ENCODE data around the gene SEMA5A. TPM values are rescaled to one million over a fixed set of nuclear protein-coding genes. Genes with fewer than 3 reads are reported as not detected.

The SEMA5A gene
- total and polyA plus RNA-seq, 2 of the 8 experiments (the other 6 are each of a cell fraction or from before 2014, with no cell fraction given) = 5.3 to 8.9 TPM

- DNase-seq (ENCODE audit: low read depth in 1 of 2, low spot score in 2 of 2) (no peak), FAIRE-seq (no peak)
- Histone ChIP-seq H2BK12ac (ENCODE audit: low read depth, low read length) (no peak overlapping the region), H2BK120ac (replicated peaks; ENCODE audit: low read depth, low read length) (no peak overlapping the region), H3K23ac (ENCODE audit: insufficient read length) (no peak overlapping the region), H3K4ac (replicated peaks; ENCODE audit: insufficient read length, low read depth, low read length) (no peak overlapping the region), H3K36me3 (ENCODE audit: control insufficient read depth in 2 of 4, insufficient read depth in 4 of 4, low read length in 3 of 4) (no peaks in the 10 kb centered on the region), H3K9ac (replicated peaks in 1 of 4; ENCODE audit: extremely low read depth in 1 of 4, low read depth in 3 of 4, low read length in 3 of 4) (no peak overlapping the region), H3K18ac (ENCODE audit: extremely low read depth, low read length) (no peak overlapping the region), H3K27me3 (replicated peaks in 1 of 4; ENCODE audit: control insufficient read depth in 3 of 4, extremely low read depth in 1 of 4, insufficient read depth in 3 of 4, low read length in 3 of 4) (no peaks in the 10 kb centered on the region), H2AFZ (ENCODE audit: low read length) (no peak overlapping the region), H3K23me2 (ENCODE audit: low read depth, low read length) (no peaks in the 10 kb centered on the region), H3K4me2 (ENCODE audit: insufficient read depth in 1 of 2, low read depth in 2 of 2, low read length in 2 of 2) (no peak overlapping the region), H3K56ac (replicated peaks; ENCODE audit: insufficient read length, low read depth, low read length) (no peak overlapping the region), H4K8ac (ENCODE audit: extremely low read depth, insufficient read depth, low read length) (no peak overlapping the region), H4K5ac (ENCODE audit: insufficient read length, low read depth, low read length) (no peak overlapping the region), H4K91ac (replicated peaks; ENCODE audit: insufficient read length, low read length) (no peak overlapping the region), H3K4me1 (replicated peaks in 1 of 4; ENCODE audit: control insufficient read depth in 3 of 4, insufficient read depth in 4 of 4, low read length in 3 of 4) (no peaks in the 10 kb centered on the region), H2BK20ac (ENCODE audit: low read length) (no peak overlapping the region), H3K4me3 (ENCODE audit: extremely low read depth in 1 of 4, insufficient read depth in 2 of 4, low read depth in 3 of 4, low read length in 4 of 4) (no peak overlapping the region), H2AK5ac (ENCODE audit: low read depth, low read length) (no peak overlapping the region), H3K79me2 (ENCODE audit: control insufficient read depth in 1 of 2, insufficient read depth in 2 of 2, low read length in 2 of 2) (no peaks in the 10 kb centered on the region), H2BK5ac (ENCODE audit: low read depth, low read length) (no peak overlapping the region), H3K27ac (ENCODE audit: low read depth, low read length) (no peak overlapping the region), H3K14ac (ENCODE audit: insufficient read length) (no peak overlapping the region), H3K9me3 (ENCODE audit: insufficient read depth in 2 of 2, low read depth in 1 of 2, low read length in 1 of 2) (no peaks in the 10 kb centered on the region), H2BK15ac (ENCODE audit: low read length) (no peak overlapping the region), H3K79me1 (ENCODE audit: low read depth, low read length) (no peaks in the 10 kb centered on the region), H4K20me1 (replicated peaks in 1 of 2; ENCODE audit: control insufficient read depth in 1 of 2, insufficient read depth in 2 of 2, low read length in 2 of 2) (no peaks in the 10 kb centered on the region)
- 90% methylated on average over 4 of the region's 4 CpGs; no CpG with 5 or more reads in 1 of the 2 experiments for WGBS, 2 experiments (ENCODE audit: extremely low coverage in 1 of 2, insufficient coverage in 1 of 2, insufficient read length in 1 of 2, insufficient replicate concordance in 2 of 2, low coverage in 1 of 2, low lambda C conversion rate in 2 of 2, missing lambda C conversion rate in 1 of 2)
- no peak for TF ChIP-seq ATF2 (IDR thresholded peaks at IDR 0.05; ENCODE audit: low read length)
- TF ChIP-seq CTBP2 (IDR thresholded peaks at IDR 0.05; ENCODE audit: borderline replicate concordance, insufficient read depth, insufficient read length, low read length) = no peak
- no peak for TF ChIP-seq CREB1 (IDR thresholded peaks at IDR 0.05)
- TF ChIP-seq POU5F1 (IDR thresholded peaks at IDR 0.05; ENCODE audit: low read depth, low read length) = no peak
- ChIA-PET POLR2A (ENCODE audit: partially characterized antibody) (no interaction called here), CTCF (ENCODE audit: partially characterized antibody) (interaction anchor here (0.8 to 1.4 kb wide), 3 partner anchors 17 to 488 kb away, joined by 3 read pairs; no protein-coding TSS in a partner anchor)
Observed at GRCh38 chr5:9338796-9339195, 207.1 kb downstream of the SEMA5A start.

Data from H1 (cell line).